Transverse colon (tissue), 4 donors: ENCODE measurements around the gene NOXO1. TPM values are rescaled to one million over a fixed set of nuclear protein-coding genes. Genes with fewer than 3 reads are reported as not detected.
"Not testable (repeated sequence)": the region's sequence is repeated elsewhere in the genome, so short reads cannot be mapped to it uniquely, and the experiment has no call there.

Experiments
- DNase-seq: peaks from one replicate; pipeline ENCODE4 v3.0.0-alpha.2; 2019
- H3K27ac ChIP-seq, 4 donors: fragments of 200-600 bp; sonication (generic); 2 replicates each; pipeline ENCODE4 v1.5.1; 2016 to 2018; ENCODE audit warnings: inconsistent platforms in 4 of 4
- H3K27me3 ChIP-seq: fragments of 200-600 bp; sonication (generic); 2 replicates; pipeline ENCODE4 v1.5.1; 2017; ENCODE audit warnings: inconsistent platforms
- H3K36me3 ChIP-seq, 4 donors: fragments of 200-600 bp; sonication (generic); 2 replicates each; pipeline ENCODE4 v1.5.1; 2017 to 2019; ENCODE audit warnings: inconsistent platforms in 4 of 4
- H3K4me1 ChIP-seq, 4 donors: fragments of 200-600 bp; sonication (generic); 2 replicates each; pipeline ENCODE4 v1.5.1; 2017 to 2020; ENCODE audit warnings: inconsistent platforms in 4 of 4
- H3K4me3 ChIP-seq, 4 donors: fragments of 200-600 bp; sonication (generic); 1 replicate in 1 of 4; 2 replicates in 3 of 4; pipeline versions ENCODE4 v1.5.1 to v1.6.1; 2017 to 2019; ENCODE audit warnings: inconsistent platforms in 4 of 4
- H3K9me3 ChIP-seq, 2 donors: fragments of 200-600 bp; sonication (generic); 2 replicates each; pipeline ENCODE4 v1.5.1; 2017 to 2019; ENCODE audit warnings: inconsistent platforms in 2 of 2
- CTCF ChIP-seq, 5 experiments: fragments of 200-600 bp in 3 of 5; fragments of 450-650 bp in 2 of 5; sonication (generic) in 3 of 5; IDR thresholded peaks; 1 replicate in 2 of 5; 2 replicates in 3 of 5; pipeline ENCODE4 v1.5.1; 2016 to 2017; ENCODE audit warnings: antibody characterized with exemption in 5 of 5, inconsistent platforms in 3 of 5, mild to moderate bottlenecking in 2 of 5, moderate library complexity in 1 of 5
- EP300 ChIP-seq: sonication (generic); formaldehyde crosslinking; IDR thresholded peaks from one replicate; pipeline ENCODE4 v1.6.1; 2017; ENCODE audit warnings: antibody characterized with exemption, low read depth
- POLR2A ChIP-seq: fragments of 450-650 bp; IDR thresholded peaks from one replicate; pipeline ENCODE4 v1.6.1; 2016; ENCODE audit warnings: antibody characterized with exemption, mild to moderate bottlenecking, moderate library complexity
- POLR2AphosphoS5 ChIP-seq, 3 donors: sonication (generic); formaldehyde crosslinking; IDR thresholded peaks; one replicate each; pipeline ENCODE4 v1.6.1; 2016; ENCODE audit warnings: antibody characterized with exemption in 3 of 3
- whole genome bisulfite sequencing, 2 donors: methylation state at CpG; one replicate each; pipeline ENCODE4 v1.1.5; 2018; ENCODE audit warnings: low coverage in 1 of 2; 5-methylcytosine and 5-hydroxymethylcytosine counted together
- in situ Hi-C, 4 donors: fragments of 200-750 bp; cut with MboI; loops; one replicate each; pipeline versions ENCODE4 v1.15.0 to v1.15.1; 2017; ENCODE audit warnings: low sequenced_read_pairs in 3 of 4, low pct_ligation_motif_present in 1 of 4, low pct_unique_long_range_greater_than_20kb in 1 of 4
- intact Hi-C: fragments of 100-400 bp; cut with DNase I; formaldehyde crosslinking; loops from one replicate; pipeline ENCODE4 v1.15.1; 2023; ENCODE audit warnings: low total_unique reads
- total RNA-seq, 4 donors: library from RNA; depleted of rRNA; stranded (reverse); fragments of >200 nt; gene quantifications; one replicate each; pipeline ENCODE4 v1.1.0, GENCODE V29; 2016

NOXO1 gene
- total RNA-seq, 4 donors from 2014 or later, result 4.2 to 29.8 (median 19.4) TPM

GRCh38 chr16:1958715-1959268 lies 22.5 kb downstream of the NOXO1 start:
- H3K27ac ChIP-seq, result peak overlapping the region; percentile 89 to 97 (median 91)
- H3K36me3 ChIP-seq, result peaks cover 0 to 16% (median 6%) of the 10 kb centered on the region in 4 donors
- no peaks in the 10 kb centered on the region for H3K9me3 ChIP-seq
- peaks cover 8 to 33% (median 29%) of the 10 kb centered on the region in 4 donors for H3K4me1 ChIP-seq
- DNase-seq, result no peak
- in situ Hi-C loops, result no loop called here
- 0 to 32% methylated on average over 5 to 14 of the region's 14 CpGs for WGBS, 2 donors
- H3K27me3 ChIP-seq, result no peaks in the 10 kb centered on the region
- intact Hi-C loops, result no loop called here
- H3K4me3 ChIP-seq, result peak overlapping the region in 2 of 4 donors; percentile 87 to 99
- TF ChIP-seq CTCF (IDR thresholded peaks at IDR 0.05) (no peak), POLR2AphosphoS5 (IDR thresholded peaks at IDR 0.05) (no peak), EP300 (no peak), POLR2A (no peak)

- H3K4me3 ChIP-seq, H3K27me3 ChIP-seq, H3K27ac ChIP-seq, H3K9me3 ChIP-seq, intact Hi-C loops, DNase-seq, in situ Hi-C loops: not testable (repeated sequence)
- Histone ChIP-seq H3K4me1 (peaks cover 8 to 27% (median 22%) of the 10 kb centered on the region in 4 donors), H3K36me3 (peaks cover 0 to 16% (median 6%) of the 10 kb centered on the region in 4 donors)
- WGBS, 2 donors, result 89% methylated on average over 16 of the region's 30 CpGs; no CpG with 5 or more reads in 1 of the 2 donors
Observed at GRCh38 chr16:1958143-1958491, 23.2 kb downstream of the NOXO1 start.

- DNase-seq, H3K27me3 ChIP-seq, intact Hi-C loops, in situ Hi-C loops, H3K9me3 ChIP-seq, H3K4me3 ChIP-seq, H3K27ac ChIP-seq: not testable (repeated sequence)
- Histone ChIP-seq H3K36me3 (peaks cover 0 to 13% (median 6%) of the 10 kb centered on the region in 4 donors), H3K4me1 (peaks cover 8 to 23% (median 21%) of the 10 kb centered on the region in 4 donors)
- 80 to 89% methylated on average over 8 to 20 of the region's 22 CpGs for WGBS, 2 donors
Observed at GRCh38 chr16:1957434-1958142, 23.7 kb downstream of the NOXO1 start.

GRCh38 chr16:1953734-1954133 lies 27.5 kb downstream of the NOXO1 start:
- intact Hi-C loops, result no loop called here
- Histone ChIP-seq H3K27ac (no peak overlapping the region), H3K4me1 (peaks cover 0 to 2% (median 1%) of the 10 kb centered on the region in 4 donors), H3K36me3 (no peaks in the 10 kb centered on the region), H3K9me3 (no peaks in the 10 kb centered on the region), H3K4me3 (no peak overlapping the region), H3K27me3 (no peaks in the 10 kb centered on the region)
- no peak for TF ChIP-seq POLR2AphosphoS5 (IDR thresholded peaks at IDR 0.05)
- TF ChIP-seq EP300, result no peak
- no peak for TF ChIP-seq CTCF (IDR thresholded peaks at IDR 0.05)
- no peak for TF ChIP-seq POLR2A
- 84% methylated on average over 22 of the region's 22 CpGs; no CpG with 5 or more reads in 1 of the 2 donors for WGBS, 2 donors
- in situ Hi-C loops, result no loop called here
- no peak for DNase-seq

GRCh38 chr16:1950559-1950958 lies 30.7 kb downstream of the NOXO1 start:
- no peak for TF ChIP-seq CTCF (IDR thresholded peaks at IDR 0.05)
- TF ChIP-seq POLR2AphosphoS5 (IDR thresholded peaks at IDR 0.05), result no peak
- TF ChIP-seq POLR2A, result no peak
- no peak for TF ChIP-seq EP300
- Histone ChIP-seq H3K36me3 (no peaks in the 10 kb centered on the region), H3K4me3 (no peak overlapping the region), H3K4me1 (no peaks in the 10 kb centered on the region), H3K27ac (no peak overlapping the region), H3K9me3 (no peaks in the 10 kb centered on the region), H3K27me3 (no peaks in the 10 kb centered on the region)
- DNase-seq, result no peak
- in situ Hi-C loops (no loop called here), intact Hi-C loops (no loop called here)
- 90% methylated on average over 18 of the region's 19 CpGs; no CpG with 5 or more reads in 1 of the 2 donors for WGBS, 2 donors
